Activated naive CD8-positive, alpha-beta T cell treated with anti-CD3 and anti-CD28 coated beads, Interleukin-2, amount 10 ng/mL, durations not matched to agents 7 days and 5 days (primary cell): ENCODE data around the gene OR11H6. TPM values are rescaled to one million over a fixed set of nuclear protein-coding genes. Genes with fewer than 3 reads are reported as not detected.
"Not testable (repeated sequence)": the region's sequence is repeated elsewhere in the genome, so short reads cannot be mapped to it uniquely, and the experiment has no call there.

Source experiments
- ATAC-seq: fragments of 150-1000 bp; cut with Tn5 transposase; one replicate; pipeline ENCODE4 v1.10.0; 2021; ENCODE audit warnings: low read depth, moderate library complexity
- POLR2A ChIA-PET: fragments of 350-600 bp; sonication (Branson Sonifier 250); formaldehyde crosslinking; loops from one replicate; lab custom pipeline; 2021; ENCODE audit warnings: antibody characterized with exemption; lab: Charles Lee
- DNase-seq: peaks from one replicate; pipeline ENCODE4 v3.0.0; 2021
- H3K27ac Mint-ChIP-seq: one replicate; pipeline ENCODE4 v1.8.0; 2022; ENCODE audit warnings: mild to moderate bottlenecking, mixed read lengths
- H3K27me3 Mint-ChIP-seq: one replicate; pipeline ENCODE4 v1.8.0; 2022; ENCODE audit warnings: mild to moderate bottlenecking, moderate library complexity, mixed read lengths
- H3K36me3 Mint-ChIP-seq: one replicate; pipeline ENCODE4 v1.8.0; 2021; ENCODE audit warnings: mild to moderate bottlenecking, mixed read lengths
- H3K4me1 Mint-ChIP-seq: one replicate; pipeline ENCODE4 v1.8.0; 2021; ENCODE audit warnings: mixed read lengths
- H3K4me3 Mint-ChIP-seq: one replicate; pipeline ENCODE4 v1.8.0; 2022; ENCODE audit warnings: mild to moderate bottlenecking, moderate library complexity, mixed read lengths
- H3K9me3 Mint-ChIP-seq: one replicate; pipeline ENCODE4 v1.8.0; 2021; ENCODE audit warnings: mixed read lengths
- total RNA-seq, 2 experiments: library from RNA; stranded (reverse); gene quantifications; one replicate each; pipeline ENCODE4 v1.2.3, GENCODE V29; 2021

OR11H6 gene
- total RNA-seq, 2 experiments from 2014 or later = not detected

- no peak overlapping the region for H3K4me3 Mint-ChIP-seq
- peaks cover 13% of the 10 kb centered on the region for H3K27me3 Mint-ChIP-seq
- H3K36me3 Mint-ChIP-seq = no peaks in the 10 kb centered on the region
- H3K27ac Mint-ChIP-seq = no peak overlapping the region
- POLR2A ChIA-PET = no interaction called here
- ATAC-seq (no peak), DNase-seq (no peak)
- no peaks in the 10 kb centered on the region for H3K4me1 Mint-ChIP-seq
- no peaks in the 10 kb centered on the region for H3K9me3 Mint-ChIP-seq
Measured at GRCh38 chr14:20198991-20199390, 24.5 kb upstream of the OR11H6 start.

- H3K27me3 Mint-ChIP-seq = no peaks in the 10 kb centered on the region
- no peaks in the 10 kb centered on the region for H3K36me3 Mint-ChIP-seq
- no peak overlapping the region for H3K27ac Mint-ChIP-seq
- ATAC-seq (no peak), DNase-seq (no peak)
- no peaks in the 10 kb centered on the region for H3K9me3 Mint-ChIP-seq
- no peak overlapping the region for H3K4me3 Mint-ChIP-seq
- no peaks in the 10 kb centered on the region for H3K4me1 Mint-ChIP-seq
- POLR2A ChIA-PET = no interaction called here
Measured at GRCh38 chr14:20204721-20205120, 18.8 kb upstream of the OR11H6 start.

- H3K9me3 Mint-ChIP-seq = no peaks in the 10 kb centered on the region
- no peak for ATAC-seq
- DNase-seq = no peak
- H3K4me1 Mint-ChIP-seq = no peaks in the 10 kb centered on the region
- H3K27ac Mint-ChIP-seq = no peak overlapping the region
- H3K27me3 Mint-ChIP-seq = no peaks in the 10 kb centered on the region
- no peak overlapping the region for H3K4me3 Mint-ChIP-seq
- H3K36me3 Mint-ChIP-seq = no peaks in the 10 kb centered on the region
- POLR2A ChIA-PET = no interaction called here
Measured at GRCh38 chr14:20209595-20209994, 13.9 kb upstream of the OR11H6 start.

GRCh38 chr14:20212406-20212805 lies 11.1 kb upstream of the OR11H6 start:
- H3K4me3 Mint-ChIP-seq, ATAC-seq, POLR2A ChIA-PET: not testable (repeated sequence)

GRCh38 chr14:20215196-20215595 lies 8.3 kb upstream of the OR11H6 start:
- Mint-ChIP-seq H3K4me3 (no peak overlapping the region), H3K4me1 (no peaks in the 10 kb centered on the region), H3K9me3 (no peaks in the 10 kb centered on the region), H3K27me3 (peaks cover 2% of the 10 kb centered on the region), H3K27ac (no peak overlapping the region), H3K36me3 (no peaks in the 10 kb centered on the region)
- POLR2A ChIA-PET = interaction anchor here (0.7 kb wide), 1 partner anchor 606 kb away, joined by 3 read pairs; no protein-coding TSS in a partner anchor
- no peak for DNase-seq
- no peak for ATAC-seq

More at GRCh38 chr14:20212406-20212805, 11.1 kb upstream of the OR11H6 start:
- not testable (repeated sequence) for H3K9me3 Mint-ChIP-seq, H3K36me3 Mint-ChIP-seq, DNase-seq, H3K4me1 Mint-ChIP-seq, H3K27ac Mint-ChIP-seq, H3K27me3 Mint-ChIP-seq

GRCh38 chr14:20219033-20219432 lies 4.5 kb upstream of the OR11H6 start:
- H3K27ac Mint-ChIP-seq = no peak overlapping the region
- peaks cover 7% of the 10 kb centered on the region for H3K27me3 Mint-ChIP-seq
- ATAC-seq (no peak), DNase-seq (no peak)
- H3K36me3 Mint-ChIP-seq = no peaks in the 10 kb centered on the region
- POLR2A ChIA-PET = no interaction called here
- no peaks in the 10 kb centered on the region for H3K9me3 Mint-ChIP-seq
- H3K4me1 Mint-ChIP-seq = no peaks in the 10 kb centered on the region
- no peak overlapping the region for H3K4me3 Mint-ChIP-seq

- DNase-seq = no peak
- peaks cover 7% of the 10 kb centered on the region for H3K9me3 Mint-ChIP-seq
- H3K4me1 Mint-ChIP-seq = no peaks in the 10 kb centered on the region
- no peak within 1 kb of the TSS for H3K4me3 Mint-ChIP-seq
- POLR2A ChIA-PET = no interaction called here
- peaks cover 4% of the 10 kb centered on the region for H3K27me3 Mint-ChIP-seq
- no peaks in the 10 kb centered on the region for H3K36me3 Mint-ChIP-seq
- no peak within 1 kb of the TSS for H3K27ac Mint-ChIP-seq
- ATAC-seq = no peak
Measured at GRCh38 chr14:20228681-20229080, 5.2 kb downstream of the OR11H6 start, which contains the start of gene OR11H7. Gene OR11H7 (plus strand): TSS chr14:20228981.

- H3K9me3 Mint-ChIP-seq, H3K4me1 Mint-ChIP-seq: not testable (repeated sequence)
Measured at GRCh38 chr14:20235415-20235814, 11.9 kb downstream of the OR11H6 start.

GRCh38 chr14:20247646-20248246 lies 24.2 kb downstream of the OR11H6 start:
- H3K36me3 Mint-ChIP-seq = no peaks in the 10 kb centered on the region
- DNase-seq (no peak), ATAC-seq (no peak)
- no peak overlapping the region for H3K27ac Mint-ChIP-seq
- H3K4me3 Mint-ChIP-seq = no peak overlapping the region
- no peaks in the 10 kb centered on the region for H3K4me1 Mint-ChIP-seq
- H3K9me3 Mint-ChIP-seq = peaks cover 1% of the 10 kb centered on the region
- POLR2A ChIA-PET = no interaction called here
- H3K27me3 Mint-ChIP-seq = peaks cover 3% of the 10 kb centered on the region

More at GRCh38 chr14:20235415-20235814, 11.9 kb downstream of the OR11H6 start:
- H3K36me3 Mint-ChIP-seq, H3K4me3 Mint-ChIP-seq, H3K27me3 Mint-ChIP-seq, DNase-seq, ATAC-seq, H3K27ac Mint-ChIP-seq, POLR2A ChIA-PET: not testable (repeated sequence)

GRCh38 chr14:20262642-20263128 lies 39.2 kb downstream of the OR11H6 start:
- H3K27me3 Mint-ChIP-seq = no peaks in the 10 kb centered on the region
- no peak for DNase-seq
- ATAC-seq = no peak
- no peak overlapping the region for H3K4me3 Mint-ChIP-seq
- no peaks in the 10 kb centered on the region for H3K36me3 Mint-ChIP-seq
- peaks cover 2% of the 10 kb centered on the region for H3K9me3 Mint-ChIP-seq
- H3K27ac Mint-ChIP-seq = no peak overlapping the region
- POLR2A ChIA-PET = no interaction called here
- no peaks in the 10 kb centered on the region for H3K4me1 Mint-ChIP-seq

- H3K27me3 Mint-ChIP-seq, H3K36me3 Mint-ChIP-seq, H3K4me1 Mint-ChIP-seq, ATAC-seq, H3K27ac Mint-ChIP-seq, POLR2A ChIA-PET, H3K4me3 Mint-ChIP-seq, H3K9me3 Mint-ChIP-seq, DNase-seq: not testable (repeated sequence)
Measured at GRCh38 chr14:20264361-20264760, 40.9 kb downstream of the OR11H6 start.

GRCh38 chr14:20274062-20274461 lies 50.6 kb downstream of the OR11H6 start:
- H3K9me3 Mint-ChIP-seq = peaks cover 29% of the 10 kb centered on the region
- peaks cover 36% of the 10 kb centered on the region for H3K36me3 Mint-ChIP-seq

More at GRCh38 chr14:20274062-20274461, 50.6 kb downstream of the OR11H6 start:
- DNase-seq (no peak), ATAC-seq (no peak)
- POLR2A ChIA-PET = no interaction called here
- no peak overlapping the region for H3K27ac Mint-ChIP-seq
- H3K27me3 Mint-ChIP-seq = no peaks in the 10 kb centered on the region
- no peak overlapping the region for H3K4me3 Mint-ChIP-seq
- peaks cover 5% of the 10 kb centered on the region for H3K4me1 Mint-ChIP-seq
